OCI-LY3 (cell line): ENCODE results near the gene KDM1B.

Source experiments
- EZH2phosphoT487 ChIP-seq: fragments of 200-600 bp; shearing (Covaris generic); IDR thresholded peaks from 2 replicates; pipeline ENCODE4 v1.6.1; 2018; ENCODE audit warnings: antibody characterized with exemption, mixed run types, low read depth
- TF ChIP-seq, protein P1 (sequence below): fragments of 200-600, 300-600 bp; sonication (generic); IDR thresholded peaks from 2 replicates; pipeline ENCODE4 v1.5.1; 2014; ENCODE audit warnings: antibody characterized with exemption, low read length, low read depth

DNA sequence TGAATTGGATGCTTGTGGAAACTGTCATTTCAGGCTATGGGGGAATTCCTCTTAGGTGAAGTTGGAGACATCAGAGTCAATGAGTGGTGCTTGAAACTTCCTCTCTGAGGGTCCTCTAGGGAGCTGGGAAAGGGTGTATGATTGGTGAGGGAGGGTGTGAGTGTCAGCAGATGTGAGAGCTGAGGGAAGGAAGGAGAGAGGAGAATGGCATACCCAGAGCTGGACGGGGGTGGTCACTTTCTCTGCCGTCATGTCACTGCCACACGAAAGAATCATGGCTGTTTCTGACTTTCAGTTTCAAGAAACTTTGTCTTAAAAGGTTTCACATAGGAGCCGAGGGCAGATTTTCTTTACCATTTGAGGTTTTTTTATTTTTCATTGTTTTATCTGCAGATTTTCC, 58.8 kb downstream of the KDM1B start:
- TF ChIP-seq, protein P1, sequence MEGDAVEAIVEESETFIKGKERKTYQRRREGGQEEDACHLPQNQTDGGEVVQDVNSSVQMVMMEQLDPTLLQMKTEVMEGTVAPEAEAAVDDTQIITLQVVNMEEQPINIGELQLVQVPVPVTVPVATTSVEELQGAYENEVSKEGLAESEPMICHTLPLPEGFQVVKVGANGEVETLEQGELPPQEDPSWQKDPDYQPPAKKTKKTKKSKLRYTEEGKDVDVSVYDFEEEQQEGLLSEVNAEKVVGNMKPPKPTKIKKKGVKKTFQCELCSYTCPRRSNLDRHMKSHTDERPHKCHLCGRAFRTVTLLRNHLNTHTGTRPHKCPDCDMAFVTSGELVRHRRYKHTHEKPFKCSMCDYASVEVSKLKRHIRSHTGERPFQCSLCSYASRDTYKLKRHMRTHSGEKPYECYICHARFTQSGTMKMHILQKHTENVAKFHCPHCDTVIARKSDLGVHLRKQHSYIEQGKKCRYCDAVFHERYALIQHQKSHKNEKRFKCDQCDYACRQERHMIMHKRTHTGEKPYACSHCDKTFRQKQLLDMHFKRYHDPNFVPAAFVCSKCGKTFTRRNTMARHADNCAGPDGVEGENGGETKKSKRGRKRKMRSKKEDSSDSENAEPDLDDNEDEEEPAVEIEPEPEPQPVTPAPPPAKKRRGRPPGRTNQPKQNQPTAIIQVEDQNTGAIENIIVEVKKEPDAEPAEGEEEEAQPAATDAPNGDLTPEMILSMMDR = no peak
- TF ChIP-seq EZH2phosphoT487 = no peak
